Erythroblast (primary cell): ENCODE measurements around the gene SNTB2.

Experiments
- GATA1 ChIP-seq: IDR thresholded peaks from 2 replicates; pipeline ENCODE4 v1.6.1; 2011; ENCODE audit warnings: low read depth, mild to moderate bottlenecking, control low read depth, low read length, moderate library complexity
- POLR2A ChIP-seq: IDR thresholded peaks from 2 replicates; pipeline ENCODE4 v1.6.1; 2011; ENCODE audit warnings: mild to moderate bottlenecking, low read length

DNA sequence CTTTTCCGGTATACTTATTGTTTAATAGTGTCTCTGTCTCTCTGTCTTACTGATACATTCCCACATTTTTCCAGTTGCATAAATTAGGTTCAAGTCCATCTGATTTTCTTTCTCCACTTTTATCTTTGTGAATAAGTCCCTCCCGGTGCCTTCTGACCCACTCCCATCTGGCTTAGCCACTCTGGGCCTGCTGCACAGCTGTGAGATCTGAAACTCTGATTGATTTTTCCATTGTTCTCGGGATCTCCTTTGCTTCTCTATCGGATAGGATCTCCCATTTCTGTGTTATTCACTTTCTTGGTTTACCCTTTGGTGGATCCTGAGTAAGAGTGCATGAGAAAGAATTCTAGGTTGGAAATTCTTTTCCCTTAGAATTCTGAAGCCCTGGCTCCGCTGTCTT lies 46.0 kb upstream of the SNTB2 start:
- TF ChIP-seq POLR2A (no peak), GATA1 (no peak)
